Stimulated activated CD8-positive, alpha-beta memory T cell treated with anti-CD3 and anti-CD28 coated beads, Interleukin-4, amount 100 ng/mL, for 24 hours (primary cell): ENCODE measurements around the gene SAP130.

ENCODE experiments used
- DNase-seq: peaks from one replicate; pipeline ENCODE4 v3.0.0-alpha.2; 2020; ENCODE audit warnings: low read depth

The SAP130 gene

DNA sequence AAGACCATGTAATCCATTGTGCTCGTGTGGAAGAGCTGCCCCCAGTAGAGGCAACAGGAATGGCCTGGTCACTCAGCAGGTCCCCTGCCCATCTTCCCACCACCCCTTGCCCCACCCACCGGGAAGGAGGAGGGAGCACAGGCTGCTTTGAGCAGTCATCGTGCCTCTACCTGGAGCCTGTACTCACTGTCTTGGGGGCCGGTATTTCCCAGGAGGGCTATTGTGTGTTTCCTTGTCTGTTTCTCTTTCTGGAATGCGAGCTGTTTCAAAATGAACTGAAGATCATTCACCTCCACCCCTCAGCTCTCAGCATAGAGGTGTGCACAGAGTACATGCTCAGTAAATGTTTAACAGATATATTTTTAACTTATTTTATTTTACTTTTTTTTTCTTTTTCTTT is 134.4 kb downstream of the SAP130 start:
- DNase-seq = no peak

DNA sequence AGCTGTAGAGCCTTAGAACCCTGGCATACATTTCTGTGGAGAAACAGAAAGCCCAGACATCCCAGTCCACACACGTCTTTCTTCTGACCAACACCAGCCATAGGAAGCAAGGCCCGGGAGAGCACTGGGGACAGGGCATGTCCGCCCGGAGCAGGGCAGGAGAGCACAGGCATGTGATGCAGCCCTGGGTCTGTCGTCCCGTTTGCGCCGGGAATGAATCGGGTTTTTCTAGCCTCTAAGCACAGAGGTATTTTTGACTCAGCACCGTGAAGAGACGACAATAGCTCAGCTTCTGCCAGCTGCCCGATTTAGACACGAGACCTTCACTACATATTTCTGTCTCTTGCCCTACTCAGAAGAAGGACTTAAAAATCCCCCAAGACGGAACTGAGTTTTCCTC is 134.8 kb downstream of the SAP130 start:
- no peak for DNase-seq

DNA sequence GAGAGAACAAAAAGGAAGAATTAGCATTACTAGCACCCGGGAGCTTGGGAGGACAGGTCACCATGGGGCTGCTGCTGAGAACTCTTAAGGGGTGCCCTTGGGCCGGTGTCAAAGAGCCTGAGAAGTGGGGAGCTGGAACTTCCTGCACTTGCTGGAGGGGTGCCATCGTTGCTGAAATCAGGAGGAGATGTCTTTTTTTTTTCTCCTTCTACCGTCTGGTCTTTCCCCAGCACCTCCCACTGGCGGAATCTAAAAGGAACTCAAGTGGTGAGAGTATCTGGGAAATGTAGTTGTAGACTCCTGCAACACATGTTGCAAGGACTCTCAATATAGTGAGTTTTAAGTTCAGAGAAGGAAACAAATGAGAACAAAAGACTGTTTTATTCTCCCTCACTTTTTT is 136.0 kb downstream of the SAP130 start:
- DNase-seq = no peak
